GM19324 (cell line): Measurements from ENCODE around the gene PDK2.
"Not testable (repeated sequence)": the region's sequence is repeated elsewhere in the genome, so short reads cannot be mapped to it uniquely, and the experiment has no call there.

Source experiments
- ATAC-seq: cut with Tn5 transposase; IDR thresholded peaks from one replicate; pipeline ENCODE4 v1.9.1; 2021; ENCODE audit warnings: mild to moderate bottlenecking, moderate library complexity; ENCODE audit not compliant: unreplicated experiment, low FRiP score

Gene PDK2

DNA sequence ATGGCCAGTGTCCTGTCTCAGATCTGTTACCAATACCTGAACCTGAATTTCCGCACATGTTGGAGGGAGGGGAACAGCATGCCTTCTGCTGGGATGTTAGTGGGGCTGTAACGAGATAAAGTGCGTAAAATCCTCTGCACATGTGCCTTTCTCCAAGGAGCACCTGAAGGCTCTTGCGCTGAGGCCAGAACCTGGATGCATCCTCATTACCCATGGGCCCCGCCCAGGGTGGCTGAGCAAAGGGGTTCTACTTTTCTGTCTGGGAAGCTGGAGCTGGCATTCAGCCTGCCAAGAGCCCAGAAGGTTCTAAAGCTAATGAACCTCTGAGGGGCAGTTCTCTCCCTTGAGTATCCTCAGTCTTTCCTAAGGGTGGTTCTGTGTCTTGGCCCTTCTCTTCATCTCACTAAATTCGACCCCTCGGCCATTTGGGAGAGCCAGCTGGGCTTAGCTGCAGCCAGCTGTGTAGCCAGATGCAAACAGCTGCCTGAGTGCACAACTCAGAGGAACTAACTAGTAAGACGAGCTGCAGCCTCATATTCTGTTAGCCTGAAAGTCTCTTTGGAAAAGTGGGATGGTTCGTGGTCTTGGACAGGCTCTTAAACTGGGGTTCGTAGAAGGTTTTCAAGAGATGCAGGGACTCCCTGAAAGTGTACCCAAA lies 36.7 kb upstream of the PDK2 start:
- ATAC-seq, result no peak

DNA sequence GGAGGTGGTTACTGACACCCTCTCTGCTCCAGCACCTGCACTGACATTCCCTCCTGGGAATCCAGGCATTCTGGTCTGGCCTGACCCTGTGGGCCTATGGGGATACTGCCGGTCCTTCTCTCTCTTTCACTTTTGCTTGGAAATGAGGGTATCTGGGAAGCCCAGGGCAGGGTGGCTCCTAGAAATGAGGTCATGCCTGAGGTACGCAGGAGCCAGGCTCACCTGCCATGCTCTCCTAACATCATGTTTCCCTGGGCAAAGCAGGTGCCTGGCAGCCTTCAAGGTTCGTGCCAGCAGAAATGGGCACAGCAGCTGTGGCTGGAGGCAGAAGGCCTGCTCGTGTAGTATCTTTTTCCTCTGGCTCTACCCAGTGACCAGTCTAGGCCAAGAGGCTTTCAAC lies 35.9 kb upstream of the PDK2 start:
- no peak for ATAC-seq

DNA sequence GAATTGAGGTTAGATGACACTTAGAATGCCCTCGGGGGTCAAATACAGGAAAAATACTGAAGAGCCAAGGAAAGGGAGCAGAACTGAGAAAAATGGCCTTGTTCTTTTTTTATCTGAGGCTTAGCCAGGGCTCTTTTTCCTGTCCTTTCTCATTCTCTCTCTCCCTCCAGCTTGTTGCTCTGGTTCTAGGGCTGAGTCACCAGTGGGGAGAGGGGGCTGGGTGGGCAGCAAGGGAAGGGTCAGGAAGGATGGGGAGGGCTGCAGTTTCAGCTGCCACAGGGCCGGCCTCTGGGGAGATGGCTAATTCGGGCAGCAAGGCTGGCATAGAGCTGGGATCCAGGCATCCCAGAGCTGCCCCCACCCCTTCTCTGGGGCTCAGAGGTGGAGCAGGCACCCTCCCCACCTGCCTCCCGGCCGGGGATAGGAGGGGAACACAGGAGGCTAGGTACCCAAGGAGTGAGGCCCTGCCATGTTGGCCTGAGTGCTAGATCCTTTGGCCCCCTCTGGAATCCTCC lies 35.3 kb upstream of the PDK2 start:
- no peak for ATAC-seq

DNA sequence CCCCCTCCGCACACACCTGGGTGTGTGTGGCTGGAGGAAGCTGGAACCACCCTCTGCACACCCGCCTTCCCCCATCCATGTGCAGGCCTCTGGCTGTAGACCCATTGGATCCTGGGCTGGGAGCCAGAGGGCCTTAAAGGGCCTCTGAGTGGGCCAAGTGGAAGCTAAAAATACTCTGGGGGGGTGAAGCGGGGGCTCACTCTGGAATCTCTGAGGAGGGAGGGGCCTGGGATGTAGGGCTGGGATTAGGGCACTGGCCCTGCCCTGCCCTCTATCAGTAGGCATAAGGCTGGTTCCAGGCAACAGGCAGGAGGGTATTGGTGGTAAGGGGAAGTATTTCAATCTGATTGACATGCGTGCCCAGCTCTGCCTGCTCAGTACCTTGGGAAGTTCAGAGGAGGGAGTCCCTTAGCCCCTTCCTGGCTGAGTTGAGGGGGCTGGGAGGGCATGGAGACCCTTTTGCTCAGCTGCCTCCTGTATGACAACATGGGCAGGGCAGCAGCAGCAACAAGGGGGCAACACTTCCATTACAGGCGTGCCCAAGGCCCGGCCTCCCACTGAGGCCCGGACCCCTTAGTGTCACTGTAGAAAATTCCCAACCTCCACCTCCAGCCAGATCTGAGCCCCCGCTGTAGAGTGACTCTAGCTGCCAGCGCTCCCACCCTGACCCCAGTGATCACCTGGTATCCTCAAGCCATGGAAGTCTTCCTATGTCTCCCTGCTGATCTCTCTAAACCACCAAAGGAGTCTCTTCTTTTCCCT lies 34.0 kb upstream of the PDK2 start:
- no peak for ATAC-seq

GRCh38 chr17:50061713-50062045 lies 33.5 kb upstream of the PDK2 start:
- not testable (repeated sequence) for ATAC-seq

GRCh38 chr17:50062293-50063243 lies 32.6 kb upstream of the PDK2 start:
- no peak for ATAC-seq

- no peak for ATAC-seq
These were observed 31.4 kb upstream of the PDK2 start for GRCh38 chr17:50063561-50064252.

GRCh38 chr17:50064253-50065001 lies 30.7 kb upstream of the PDK2 start:
- no peak for ATAC-seq

DNA sequence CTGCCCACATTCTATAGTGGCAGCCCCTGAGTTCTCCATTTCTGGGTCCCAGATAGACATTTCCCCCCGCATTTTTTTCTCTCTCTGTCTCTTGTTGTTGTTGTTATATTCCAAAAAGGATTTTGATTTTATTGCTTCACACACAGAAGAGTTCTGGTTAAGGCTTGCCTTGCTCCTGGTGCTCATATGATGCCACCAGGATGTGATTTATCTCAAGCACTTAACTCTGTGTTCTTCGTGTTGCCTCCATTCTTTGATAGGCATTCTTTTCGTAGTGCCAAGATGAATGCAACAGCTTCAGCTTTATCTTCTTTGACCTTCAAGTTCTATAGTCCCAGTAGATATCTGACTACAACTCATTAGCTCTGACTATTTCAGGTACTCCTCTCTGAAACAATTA lies 30.1 kb upstream of the PDK2 start:
- no peak for ATAC-seq

DNA sequence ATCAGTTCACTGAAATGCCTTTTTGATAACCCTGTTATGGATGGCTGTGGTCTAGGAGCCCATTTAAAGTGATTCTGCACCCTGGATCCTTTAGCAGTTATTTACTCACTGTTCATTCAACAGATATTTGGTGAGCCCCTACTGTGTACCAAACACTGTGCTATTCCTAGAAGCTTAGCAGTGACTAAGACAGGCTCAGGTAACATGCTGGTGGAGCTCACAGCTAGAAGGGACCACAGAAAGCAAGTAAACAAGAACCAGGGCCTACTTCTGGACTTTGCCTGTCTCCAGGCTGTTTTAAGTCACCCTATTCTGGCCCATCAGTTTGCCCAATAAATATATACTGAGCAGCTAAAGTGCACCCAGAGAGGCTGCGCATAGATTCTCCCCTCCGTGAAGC lies 28.2 kb upstream of the PDK2 start:
- no peak for ATAC-seq

DNA sequence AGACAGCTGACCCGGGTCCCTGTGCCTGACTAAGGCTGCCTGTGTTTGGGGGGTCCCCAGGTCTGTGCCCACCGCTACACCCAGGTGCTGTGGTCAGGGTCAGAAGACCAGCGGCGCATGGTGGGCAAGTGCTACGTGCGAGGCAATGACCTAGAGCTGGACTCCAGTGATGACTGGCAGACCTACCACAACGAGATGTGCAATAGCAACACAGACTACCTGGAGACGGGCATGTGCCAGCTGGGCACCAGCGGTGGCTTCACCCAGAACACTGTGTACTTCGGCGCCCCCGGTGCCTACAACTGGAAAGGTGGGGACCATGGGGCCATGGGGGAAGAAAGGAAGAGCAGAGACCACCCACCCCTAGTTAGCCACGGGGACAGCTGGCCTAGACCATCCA lies 27.2 kb upstream of the PDK2 start:
- no peak for ATAC-seq

DNA sequence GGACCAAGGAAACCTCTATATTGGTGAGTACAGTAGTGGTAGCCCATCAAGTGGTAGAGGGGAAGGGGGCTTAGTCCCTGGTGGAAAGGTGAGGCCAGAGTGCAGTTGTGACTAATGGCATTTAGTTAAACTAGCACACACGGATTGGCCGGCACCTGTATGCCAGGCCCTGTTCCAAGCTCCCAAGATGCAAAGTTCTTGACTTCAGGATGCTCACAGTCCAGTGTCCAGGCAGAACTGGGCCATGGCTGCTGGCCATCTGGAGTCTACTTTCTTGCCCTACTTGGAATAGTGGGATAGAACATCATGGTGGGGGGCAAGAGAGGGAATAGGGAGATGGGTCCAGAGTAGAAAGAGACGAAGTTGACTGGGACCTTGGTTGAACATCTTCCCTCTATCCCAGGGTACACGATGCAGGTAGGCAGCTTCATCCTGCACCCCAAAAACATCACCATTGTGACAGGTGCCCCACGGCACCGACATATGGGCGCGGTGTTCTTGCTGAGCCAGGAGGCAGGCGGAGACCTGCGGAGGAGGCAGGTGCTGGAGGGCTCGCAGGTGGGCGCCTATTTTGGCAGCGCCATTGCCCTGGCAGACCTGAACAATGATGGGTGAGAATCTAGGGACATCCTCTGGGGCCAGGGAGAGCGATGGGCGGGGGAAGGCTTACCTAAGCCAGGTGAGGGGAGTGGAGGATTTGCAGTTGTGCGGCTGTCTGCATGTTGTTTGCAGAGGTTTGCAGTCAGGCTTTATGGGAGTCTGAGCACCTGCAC lies 24.1 kb upstream of the PDK2 start:
- no peak for ATAC-seq

DNA sequence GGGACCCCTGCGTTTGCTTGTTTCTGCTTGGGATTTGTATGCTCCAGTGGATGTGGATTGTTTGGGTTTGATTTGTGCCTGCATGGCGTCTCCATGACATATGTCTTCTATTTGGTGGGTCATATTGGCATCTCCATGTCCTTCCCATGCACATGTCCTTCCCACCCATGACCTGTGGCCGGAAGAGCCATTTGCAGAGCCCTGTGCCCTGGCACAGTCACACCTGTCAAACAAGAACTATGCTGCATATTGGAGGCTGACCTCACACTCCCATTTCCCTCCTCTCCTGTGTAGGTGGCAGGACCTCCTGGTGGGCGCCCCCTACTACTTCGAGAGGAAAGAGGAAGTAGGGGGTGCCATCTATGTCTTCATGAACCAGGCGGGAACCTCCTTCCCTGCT lies 23.5 kb upstream of the PDK2 start:
- no peak for ATAC-seq

- no peak for ATAC-seq
These were observed 23.0 kb upstream of the PDK2 start for GRCh38 chr17:50072130-50072529.

DNA sequence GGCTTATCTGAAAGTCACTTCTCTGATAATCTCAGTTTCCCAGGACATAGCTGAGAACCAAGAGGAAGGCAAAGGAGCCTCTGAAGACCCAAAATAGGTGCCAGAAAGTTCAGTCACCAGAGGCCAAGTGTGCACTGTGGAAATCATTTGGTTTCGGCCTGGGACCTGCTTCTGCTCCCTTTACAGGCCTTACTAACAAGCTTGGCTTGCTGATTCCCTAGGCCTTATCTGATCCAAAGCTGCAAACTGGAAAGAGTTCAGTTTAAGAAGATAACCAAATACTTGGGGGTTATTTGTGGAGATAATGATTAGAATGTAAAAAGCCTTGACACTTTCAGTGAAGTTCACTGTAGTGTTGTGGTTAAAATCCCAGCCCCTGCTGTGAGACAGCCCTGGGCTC lies 22.2 kb upstream of the PDK2 start:
- ATAC-seq, result no peak

- no peak for ATAC-seq
These were observed 20.9 kb upstream of the PDK2 start for GRCh38 chr17:50074227-50074626.

GRCh38 chr17:50075446-50076032 lies 19.6 kb upstream of the PDK2 start:
- no peak for ATAC-seq

DNA sequence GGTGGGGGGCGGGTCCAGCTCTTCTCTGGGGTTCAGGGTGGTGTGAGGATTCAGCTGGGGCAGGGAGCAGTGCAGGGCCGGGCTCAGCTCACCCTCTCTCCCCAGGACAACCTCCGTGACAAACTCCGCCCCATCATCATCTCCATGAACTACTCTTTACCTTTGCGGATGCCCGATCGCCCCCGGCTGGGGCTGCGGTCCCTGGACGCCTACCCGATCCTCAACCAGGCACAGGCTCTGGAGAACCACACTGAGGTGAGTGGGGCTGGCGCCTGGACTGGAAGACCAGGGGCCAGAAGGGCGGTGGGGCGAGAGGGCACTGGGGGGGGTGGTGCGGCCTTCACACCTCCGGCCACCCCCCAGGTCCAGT lies 18.9 kb upstream of the PDK2 start:
- ATAC-seq, result no peak
